SK-N-MC (cell line): ENCODE data around the gene GABRR2.

Experiments
- EZH2 ChIP-seq: fragments of 200-600 bp; sonication (generic); IDR thresholded peaks from one replicate; pipeline ENCODE4 v1.6.1; 2017; ENCODE audit warnings: antibody characterized with exemption
- FOXP2 ChIP-seq: optimal IDR thresholded peaks from 2 replicates; pipeline ENCODE3; 2011; ENCODE audit warnings: mild to moderate bottlenecking, moderate library complexity; ENCODE audit not compliant: insufficient read depth; ENCODE audit errors: extremely low read length, control extremely low read depth
- POLR2AphosphoS5 ChIP-seq: IDR thresholded peaks from 2 replicates; pipeline ENCODE4 v1.6.1; 2012; ENCODE audit warnings: mild to moderate bottlenecking, low read depth, low read length, borderline replicate concordance

- TF ChIP-seq EZH2 (no peak), POLR2AphosphoS5 (no peak), FOXP2 (no peak)
Measured at GRCh38 chr6:89320012-89320559, 5.0 kb upstream of the GABRR2 start.
